SIG-M5 treated with dmso at 0.1 percent for 504 hours (cell line): Measurements from ENCODE around the gene WDSUB1.

Experiments used
- DNase-seq: peaks from one replicate; lab custom pipeline; 2025; ENCODE audit not compliant: unreplicated experiment; lab: John Stamatoyannopoulos, UW

Gene WDSUB1

GRCh38 chr2:159267921-159268320 lies 18.6 kb downstream of the WDSUB1 start:
- DNase-seq: no peak

- no peak for DNase-seq
These were observed 19.9 kb downstream of the WDSUB1 start for GRCh38 chr2:159266554-159266953.

- no peak for DNase-seq
These were observed 21.3 kb downstream of the WDSUB1 start for GRCh38 chr2:159265171-159265576.

GRCh38 chr2:159262904-159263303 lies 23.6 kb downstream of the WDSUB1 start:
- no peak for DNase-seq

- no peak for DNase-seq
These were observed 24.3 kb downstream of the WDSUB1 start for GRCh38 chr2:159262226-159262625.

- DNase-seq: no peak
These were observed 30.3 kb downstream of the WDSUB1 start for GRCh38 chr2:159256159-159256558.

- DNase-seq: no peak
These were observed 33.6 kb downstream of the WDSUB1 start for GRCh38 chr2:159252905-159253304.

- no peak for DNase-seq
These were observed 35.0 kb downstream of the WDSUB1 start for GRCh38 chr2:159251296-159252173.

GRCh38 chr2:159249990-159250715 lies 36.4 kb downstream of the WDSUB1 start:
- peak; percentile 92 for DNase-seq

GRCh38 chr2:159246325-159246988 lies 40.0 kb downstream of the WDSUB1 start:
- DNase-seq: no peak

- DNase-seq: no peak
These were observed 43.0 kb downstream of the WDSUB1 start for GRCh38 chr2:159243529-159243928.

- no peak for DNase-seq
These were observed 51.6 kb downstream of the WDSUB1 start for GRCh38 chr2:159234868-159235267.

GRCh38 chr2:159232456-159233170 lies 53.9 kb downstream of the WDSUB1 start:
- DNase-seq: no peak

- DNase-seq: no peak
These were observed 56.2 kb downstream of the WDSUB1 start for GRCh38 chr2:159230145-159230877.

- no peak for DNase-seq
These were observed 56.9 kb downstream of the WDSUB1 start for GRCh38 chr2:159229476-159230144.

- DNase-seq: no peak
These were observed 58.4 kb downstream of the WDSUB1 start for GRCh38 chr2:159228081-159228581.

GRCh38 chr2:159227467-159227866 lies 59.0 kb downstream of the WDSUB1 start:
- DNase-seq: no peak

GRCh38 chr2:159226608-159227385 lies 59.7 kb downstream of the WDSUB1 start:
- no peak for DNase-seq

- DNase-seq: peak; percentile 31
These were observed 60.4 kb downstream of the WDSUB1 start for GRCh38 chr2:159226059-159226461.
